ENCODE measurements around the gene IFNG. TPM values are rescaled to one million over a fixed set of nuclear protein-coding genes. Genes with fewer than 3 reads are reported as not detected.

The IFNG gene
- total RNA-seq = not detected in 2 replicates

DNA sequence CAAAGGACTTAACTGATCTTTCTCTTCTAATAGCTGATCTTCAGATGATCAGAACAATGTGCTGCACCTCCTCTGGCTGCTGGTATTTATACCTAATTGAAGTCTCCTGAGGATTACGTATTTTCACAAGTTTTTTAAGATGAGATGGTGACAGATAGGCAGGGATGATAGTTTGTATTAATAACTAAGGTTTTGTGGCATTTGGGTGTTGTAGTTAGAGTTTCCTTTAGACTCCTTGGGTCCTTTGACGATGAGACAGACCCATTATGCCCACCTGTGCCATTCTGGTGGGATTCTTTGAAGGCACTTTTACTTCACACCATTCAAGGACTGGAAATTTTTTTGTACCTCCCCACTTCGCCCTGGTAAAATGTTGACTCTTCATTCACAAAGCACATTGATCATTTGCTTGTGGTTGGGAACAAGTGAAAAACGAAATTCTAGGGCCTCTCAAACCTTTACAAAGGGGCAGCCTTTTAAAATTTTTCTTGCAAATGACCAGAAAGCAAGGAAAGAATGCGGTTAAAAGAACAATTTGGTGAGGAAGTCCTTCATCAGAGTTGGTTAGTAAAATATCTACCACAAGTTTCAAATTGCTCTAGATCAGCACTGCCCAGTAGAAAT, at the start of gene IFNG:
Gene IFNG, minus strand, starts transcription at position 60 of the 624 bp plus-strand sequence. CDS start 125 bp downstream, outside the sequence.

Other genes with a start within 250 kb of the IFNG start
- gene IFNG-AS1, start 170.3 kb downstream of the IFNG start, total RNA-seq = under 0.01 TPM in 1 of 2 replicates, not detected in the other
- not detected in 2 replicates for gene IL26, start 66.1 kb upstream of the IFNG start, total RNA-seq
- not detected in 2 replicates for gene IL22, start 93.9 kb upstream of the IFNG start, total RNA-seq
- 6.1 and 10.7 TPM in 2 replicates for gene MDM1, start 172.6 kb upstream of the IFNG start, total RNA-seq